Neural cell (in vitro differentiated cells): Measurements from ENCODE around the gene DOK7. TPM values are rescaled to one million over a fixed set of nuclear protein-coding genes. Genes with fewer than 3 reads are reported as not detected.

Source experiments
- H2AFZ ChIP-seq: fragments of 200-600, 300-800 bp; sonication (generic), shearing (Covaris generic); 2 replicates; pipeline ENCODE4 v1.6.0; 2014; ENCODE audit warnings: low read depth, mild to moderate bottlenecking, antibody characterized with exemption, low read length, moderate library complexity
- H3F3A ChIP-seq: fragments of 200-600 bp; shearing (Covaris generic); 2 replicates; pipeline ENCODE4 v1.6.1; 2016; ENCODE audit warnings: mild to moderate bottlenecking, moderate library complexity, mixed read lengths, antibody characterized with exemption, low read length; ENCODE audit not compliant: insufficient read depth, poor library complexity, severe bottlenecking
- H3K27ac ChIP-seq: fragments of 200-600, 300-800 bp; sonication (generic), shearing (Covaris generic); 2 replicates; pipeline ENCODE4 v1.5.1; 2014; ENCODE audit warnings: mild to moderate bottlenecking, low read length, moderate library complexity
- H3K27me3 ChIP-seq: fragments of 300-800, 200-600 bp; sonication (generic), shearing (Covaris generic); 2 replicates; pipeline ENCODE4 v1.6.0; 2014; ENCODE audit warnings: mild to moderate bottlenecking, low read depth, low read length, moderate library complexity; ENCODE audit not compliant: insufficient read depth
- H3K36me3 ChIP-seq: fragments of 300-800, 200-600 bp; sonication (generic), shearing (Covaris generic); 2 replicates; pipeline ENCODE4 v1.5.1; 2014; ENCODE audit warnings: mild to moderate bottlenecking, antibody characterized with exemption, low read length, moderate library complexity; ENCODE audit not compliant: insufficient read depth
- H3K4me2 ChIP-seq: fragments of 300-800, 200-600 bp; sonication (generic), shearing (Covaris generic); 2 replicates; pipeline ENCODE4 v1.6.0; 2014; ENCODE audit warnings: mild to moderate bottlenecking, low read length
- H3K4me3 ChIP-seq: fragments of 300-800, 200-600 bp; sonication (generic), shearing (Covaris generic); 2 replicates; pipeline ENCODE4 v1.5.1; 2014; ENCODE audit warnings: mild to moderate bottlenecking, low read length, moderate library complexity
- H3K79me2 ChIP-seq: fragments of 200-600 bp; shearing (Covaris generic); replicated peaks from 2 replicates; pipeline ENCODE4 v1.6.0; 2014; ENCODE audit warnings: mild to moderate bottlenecking, low read length, moderate library complexity; ENCODE audit not compliant: insufficient read depth
- H3K9ac ChIP-seq: fragments of 300-800, 200-600 bp; sonication (generic), shearing (Covaris generic); 2 replicates; pipeline ENCODE4 v1.6.1; 2016; ENCODE audit warnings: mild to moderate bottlenecking, low read length, mixed read lengths
- H3K9me2 ChIP-seq: fragments of 200-600 bp; shearing (Covaris generic); 2 replicates; pipeline ENCODE4 v1.6.1; 2016; ENCODE audit warnings: mild to moderate bottlenecking, low read length, mixed read lengths; ENCODE audit not compliant: insufficient read depth
- H3K9me3 ChIP-seq: fragments of 200-600, 300-800 bp; sonication (generic), shearing (Covaris generic); 2 replicates; pipeline ENCODE4 v1.6.1; 2016; ENCODE audit warnings: mild to moderate bottlenecking, mixed run types, low read length, moderate library complexity, mixed read lengths
- H4K20me1 ChIP-seq: fragments of 200-600 bp; shearing (Covaris generic); 2 replicates; pipeline ENCODE4 v1.6.1; 2016; ENCODE audit warnings: mild to moderate bottlenecking, mixed run types; ENCODE audit not compliant: insufficient read depth
- EP300 ChIP-seq: fragments of 450-650 bp; conservative IDR thresholded peaks from 2 replicates; pipeline ENCODE4 v1.6.1; 2014; ENCODE audit warnings: antibody characterized with exemption, mild to moderate bottlenecking, moderate library complexity; ENCODE audit not compliant: poor library complexity, severe bottlenecking
- EZH2 ChIP-seq: fragments of 200-600, 300-800 bp; shearing (Covaris generic), sonication (generic); IDR thresholded peaks from 2 replicates; pipeline ENCODE4 v1.6.1; 2014; ENCODE audit warnings: antibody characterized with exemption, low read length, borderline replicate concordance, mild to moderate bottlenecking; ENCODE audit not compliant: insufficient read depth, poor library complexity, severe bottlenecking
- MXI1 ChIP-seq: fragments of 450-650 bp; conservative IDR thresholded peaks from 2 replicates; pipeline ENCODE4 v1.6.1; 2014; ENCODE audit warnings: antibody characterized with exemption, mild to moderate bottlenecking; ENCODE audit not compliant: poor library complexity, severe bottlenecking
- POLR2AphosphoS5 ChIP-seq: IDR thresholded peaks from 2 replicates; pipeline ENCODE4 v1.6.1; 2012
- RAD21 ChIP-seq: fragments of 450-650 bp; conservative IDR thresholded peaks from 2 replicates; pipeline ENCODE4 v1.6.1; 2014; ENCODE audit warnings: antibody characterized with exemption, mild to moderate bottlenecking, moderate library complexity
- SMC3 ChIP-seq: fragments of 450-650 bp; conservative IDR thresholded peaks from 2 replicates; pipeline ENCODE4 v1.6.1; 2014; ENCODE audit warnings: antibody characterized with exemption, mild to moderate bottlenecking, moderate library complexity; ENCODE audit not compliant: poor library complexity
- TAF1 ChIP-seq: IDR thresholded peaks from 2 replicates; pipeline ENCODE4 v1.6.1; 2012; ENCODE audit warnings: low read depth
- polyA plus RNA-seq: library from polyadenylated mRNA; depleted of rRNA; stranded (reverse); fragments of >200 nt; gene quantifications from 2 replicates; pipeline ENCODE4 v1.2.3, GENCODE V29; 2014
- TF ChIP-seq, protein P1 (sequence below): IDR thresholded peaks from 2 replicates; pipeline ENCODE4 v1.6.1; 2012; ENCODE audit warnings: borderline replicate concordance
- TF ChIP-seq, protein P2 (sequence below): fragments of 450-650 bp; IDR thresholded peaks from 2 replicates; pipeline ENCODE4 v1.5.1; 2014; ENCODE audit warnings: antibody characterized with exemption, mild to moderate bottlenecking, moderate library complexity; ENCODE audit not compliant: poor library complexity, severe bottlenecking

DOK7 gene
- polyA plus RNA-seq, 1 donor from 2014 or later = 0.66 TPM

DNA sequence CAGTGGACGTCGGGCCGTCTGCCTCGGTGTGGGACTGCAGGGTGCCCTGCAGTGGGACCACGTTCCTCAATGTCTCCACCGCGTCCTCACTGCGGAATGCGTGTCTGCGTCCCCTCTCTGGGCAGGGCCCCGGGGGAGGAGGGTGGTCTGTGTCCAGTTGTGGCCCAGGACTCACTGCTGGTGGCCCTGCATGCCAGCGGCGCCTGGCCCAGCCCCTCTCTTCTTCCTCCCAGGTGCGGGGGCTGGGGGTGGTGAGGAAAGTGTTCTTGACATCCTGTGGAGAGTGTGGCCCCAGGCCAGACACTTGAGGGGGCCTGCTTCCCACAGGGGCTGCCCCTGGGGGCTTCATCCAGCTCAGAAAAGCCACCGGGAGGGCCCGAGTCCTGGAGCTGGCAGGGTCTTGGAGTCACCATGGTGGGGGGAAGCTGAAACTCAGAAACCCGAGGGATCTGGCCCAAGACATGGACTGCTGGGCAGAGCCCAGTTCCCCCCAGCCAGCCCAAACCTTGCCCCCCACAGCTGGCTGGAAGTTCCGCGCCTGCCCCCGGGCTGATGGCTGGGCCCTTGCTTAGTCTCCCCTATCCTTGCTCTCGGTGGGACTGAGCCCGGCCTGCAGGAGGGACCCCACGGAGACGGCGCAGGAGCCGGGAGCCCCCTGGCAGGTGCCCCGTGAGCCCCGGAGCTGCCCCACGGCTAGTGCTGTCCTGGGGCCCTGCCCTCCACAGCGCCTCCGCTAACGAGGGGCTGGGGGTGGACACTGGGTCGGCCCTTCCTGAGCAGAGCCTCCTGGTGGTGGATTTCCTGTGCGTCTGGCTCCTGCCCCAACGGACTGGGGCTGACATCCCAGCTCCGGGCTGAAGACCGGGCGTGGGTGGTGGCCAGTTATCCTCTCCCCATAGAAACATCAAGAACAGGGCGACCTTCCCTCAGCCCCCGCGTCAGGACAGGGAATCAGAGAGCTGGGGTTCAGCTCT is 2.9 kb downstream of the DOK7 start:
- TF ChIP-seq, protein P1, sequence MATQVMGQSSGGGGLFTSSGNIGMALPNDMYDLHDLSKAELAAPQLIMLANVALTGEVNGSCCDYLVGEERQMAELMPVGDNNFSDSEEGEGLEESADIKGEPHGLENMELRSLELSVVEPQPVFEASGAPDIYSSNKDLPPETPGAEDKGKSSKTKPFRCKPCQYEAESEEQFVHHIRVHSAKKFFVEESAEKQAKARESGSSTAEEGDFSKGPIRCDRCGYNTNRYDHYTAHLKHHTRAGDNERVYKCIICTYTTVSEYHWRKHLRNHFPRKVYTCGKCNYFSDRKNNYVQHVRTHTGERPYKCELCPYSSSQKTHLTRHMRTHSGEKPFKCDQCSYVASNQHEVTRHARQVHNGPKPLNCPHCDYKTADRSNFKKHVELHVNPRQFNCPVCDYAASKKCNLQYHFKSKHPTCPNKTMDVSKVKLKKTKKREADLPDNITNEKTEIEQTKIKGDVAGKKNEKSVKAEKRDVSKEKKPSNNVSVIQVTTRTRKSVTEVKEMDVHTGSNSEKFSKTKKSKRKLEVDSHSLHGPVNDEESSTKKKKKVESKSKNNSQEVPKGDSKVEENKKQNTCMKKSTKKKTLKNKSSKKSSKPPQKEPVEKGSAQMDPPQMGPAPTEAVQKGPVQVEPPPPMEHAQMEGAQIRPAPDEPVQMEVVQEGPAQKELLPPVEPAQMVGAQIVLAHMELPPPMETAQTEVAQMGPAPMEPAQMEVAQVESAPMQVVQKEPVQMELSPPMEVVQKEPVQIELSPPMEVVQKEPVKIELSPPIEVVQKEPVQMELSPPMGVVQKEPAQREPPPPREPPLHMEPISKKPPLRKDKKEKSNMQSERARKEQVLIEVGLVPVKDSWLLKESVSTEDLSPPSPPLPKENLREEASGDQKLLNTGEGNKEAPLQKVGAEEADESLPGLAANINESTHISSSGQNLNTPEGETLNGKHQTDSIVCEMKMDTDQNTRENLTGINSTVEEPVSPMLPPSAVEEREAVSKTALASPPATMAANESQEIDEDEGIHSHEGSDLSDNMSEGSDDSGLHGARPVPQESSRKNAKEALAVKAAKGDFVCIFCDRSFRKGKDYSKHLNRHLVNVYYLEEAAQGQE = no peak
- no peak for TF ChIP-seq TAF1
- TF ChIP-seq, protein P2, sequence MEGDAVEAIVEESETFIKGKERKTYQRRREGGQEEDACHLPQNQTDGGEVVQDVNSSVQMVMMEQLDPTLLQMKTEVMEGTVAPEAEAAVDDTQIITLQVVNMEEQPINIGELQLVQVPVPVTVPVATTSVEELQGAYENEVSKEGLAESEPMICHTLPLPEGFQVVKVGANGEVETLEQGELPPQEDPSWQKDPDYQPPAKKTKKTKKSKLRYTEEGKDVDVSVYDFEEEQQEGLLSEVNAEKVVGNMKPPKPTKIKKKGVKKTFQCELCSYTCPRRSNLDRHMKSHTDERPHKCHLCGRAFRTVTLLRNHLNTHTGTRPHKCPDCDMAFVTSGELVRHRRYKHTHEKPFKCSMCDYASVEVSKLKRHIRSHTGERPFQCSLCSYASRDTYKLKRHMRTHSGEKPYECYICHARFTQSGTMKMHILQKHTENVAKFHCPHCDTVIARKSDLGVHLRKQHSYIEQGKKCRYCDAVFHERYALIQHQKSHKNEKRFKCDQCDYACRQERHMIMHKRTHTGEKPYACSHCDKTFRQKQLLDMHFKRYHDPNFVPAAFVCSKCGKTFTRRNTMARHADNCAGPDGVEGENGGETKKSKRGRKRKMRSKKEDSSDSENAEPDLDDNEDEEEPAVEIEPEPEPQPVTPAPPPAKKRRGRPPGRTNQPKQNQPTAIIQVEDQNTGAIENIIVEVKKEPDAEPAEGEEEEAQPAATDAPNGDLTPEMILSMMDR = no peak
- TF ChIP-seq RAD21 = no peak
- no peak for TF ChIP-seq SMC3
- no peak for TF ChIP-seq EZH2
- TF ChIP-seq POLR2AphosphoS5 = no peak
- Histone ChIP-seq H3K9me2 (no peaks in the 10 kb centered on the region), H3K27me3 (no peaks in the 10 kb centered on the region), H3K36me3 (no peaks in the 10 kb centered on the region), H3K4me3 (no peak overlapping the region), H4K20me1 (no peaks in the 10 kb centered on the region), H3K4me2 (no peak overlapping the region), H3K79me2 (no peaks in the 10 kb centered on the region), H2AFZ (no peak overlapping the region), H3K9me3 (no peaks in the 10 kb centered on the region), H3F3A (no peaks in the 10 kb centered on the region), H3K9ac (no peak overlapping the region), H3K27ac (no peak overlapping the region)

DNA sequence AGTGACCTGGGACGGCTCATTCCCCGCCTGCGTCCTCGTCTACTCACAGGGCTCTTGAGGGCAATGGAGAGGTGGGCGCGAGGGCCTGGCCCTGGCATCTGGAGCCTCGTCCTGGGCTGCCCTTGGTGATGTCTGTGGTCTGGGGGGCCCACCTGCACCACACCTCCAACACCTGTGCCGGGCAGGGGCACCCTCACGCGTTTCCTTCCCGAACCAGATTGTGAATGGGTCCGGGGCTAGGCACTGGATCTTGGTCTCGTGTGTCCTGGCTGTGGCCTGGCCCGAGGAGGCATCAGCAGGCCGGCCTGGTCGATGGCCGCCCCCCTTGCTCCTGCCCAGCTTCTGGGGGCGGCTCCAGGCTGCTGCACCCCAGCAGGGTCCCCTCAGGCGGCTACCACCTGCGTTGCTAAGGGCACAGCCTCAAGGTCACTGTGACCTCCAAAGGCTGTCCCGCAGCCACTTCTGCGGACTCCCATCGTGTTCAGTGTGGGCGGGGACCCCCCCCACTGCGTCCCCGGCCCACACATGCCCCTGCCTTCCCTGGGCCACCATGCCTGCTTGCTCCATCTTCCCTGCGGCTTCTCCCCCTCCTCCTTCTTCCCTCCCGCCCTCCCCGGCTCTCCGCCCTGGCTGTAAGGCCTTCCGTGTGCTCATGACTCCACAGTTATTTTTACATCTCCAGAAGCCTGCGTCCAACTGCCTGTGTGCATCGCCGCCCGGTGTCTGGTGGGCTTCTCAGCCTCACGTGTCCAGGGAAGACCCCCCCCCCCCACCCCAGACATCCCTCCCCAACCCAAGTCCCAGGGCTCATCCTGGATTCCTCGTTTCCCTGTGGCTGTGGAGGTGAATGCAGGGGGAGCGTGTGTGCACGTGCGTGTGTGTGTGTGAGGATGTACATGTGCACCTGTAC is 3.8 kb downstream of the DOK7 start:
- TF ChIP-seq TAF1 (no peak), POLR2AphosphoS5 (no peak), EP300 (no peak), EZH2 (no peak), RAD21 (no peak), SMC3 (no peak), MXI1 (no peak)
- TF ChIP-seq, protein P2 = no peak
- TF ChIP-seq, protein P1 = no peak
- no peaks in the 10 kb centered on the region for H3K36me3 ChIP-seq
- H3K9ac ChIP-seq = no peak overlapping the region
- no peak overlapping the region for H3K4me2 ChIP-seq
- H3K27me3 ChIP-seq = no peaks in the 10 kb centered on the region
- no peaks in the 10 kb centered on the region for H4K20me1 ChIP-seq
- H3F3A ChIP-seq = no peaks in the 10 kb centered on the region
- H2AFZ ChIP-seq = no peak overlapping the region
- no peaks in the 10 kb centered on the region for H3K9me2 ChIP-seq
- no peaks in the 10 kb centered on the region for H3K79me2 ChIP-seq
- no peak overlapping the region for H3K27ac ChIP-seq
- no peak overlapping the region for H3K4me3 ChIP-seq
- no peaks in the 10 kb centered on the region for H3K9me3 ChIP-seq
